ENCODE data around the gene CHMP4B.

Gene CHMP4B

DNA sequence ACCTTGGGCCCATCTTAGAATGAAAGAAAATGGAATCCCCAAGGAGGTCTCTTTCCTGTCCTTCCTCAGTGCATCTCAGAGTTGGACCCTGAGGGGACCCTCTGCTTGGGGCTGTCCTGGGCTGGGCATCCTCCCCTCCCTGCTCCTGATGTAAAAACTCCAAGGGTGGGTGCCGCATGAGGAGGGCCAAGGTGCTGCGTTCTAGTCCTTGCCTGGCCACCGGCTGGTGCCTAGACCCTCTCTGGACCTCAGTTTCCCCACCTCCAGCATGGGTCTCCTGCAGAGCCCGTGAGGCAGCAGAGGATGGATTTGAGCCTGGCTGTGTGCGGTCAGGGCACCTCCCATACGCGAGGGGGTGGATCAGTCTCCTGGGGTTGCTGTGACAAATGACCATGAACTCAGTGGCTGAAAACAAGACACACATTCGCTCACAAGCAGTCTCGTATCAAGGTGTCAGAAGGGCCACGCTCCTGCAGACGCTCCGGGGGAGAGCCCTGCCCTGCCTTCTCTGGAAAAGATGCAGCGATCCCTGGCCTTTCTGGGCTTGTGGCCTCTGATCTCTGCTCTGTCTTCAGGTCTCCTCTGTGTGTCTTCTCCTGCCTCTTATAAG, 54.7 kb downstream of the CHMP4B start:
- no peak for DNase-seq

DNA sequence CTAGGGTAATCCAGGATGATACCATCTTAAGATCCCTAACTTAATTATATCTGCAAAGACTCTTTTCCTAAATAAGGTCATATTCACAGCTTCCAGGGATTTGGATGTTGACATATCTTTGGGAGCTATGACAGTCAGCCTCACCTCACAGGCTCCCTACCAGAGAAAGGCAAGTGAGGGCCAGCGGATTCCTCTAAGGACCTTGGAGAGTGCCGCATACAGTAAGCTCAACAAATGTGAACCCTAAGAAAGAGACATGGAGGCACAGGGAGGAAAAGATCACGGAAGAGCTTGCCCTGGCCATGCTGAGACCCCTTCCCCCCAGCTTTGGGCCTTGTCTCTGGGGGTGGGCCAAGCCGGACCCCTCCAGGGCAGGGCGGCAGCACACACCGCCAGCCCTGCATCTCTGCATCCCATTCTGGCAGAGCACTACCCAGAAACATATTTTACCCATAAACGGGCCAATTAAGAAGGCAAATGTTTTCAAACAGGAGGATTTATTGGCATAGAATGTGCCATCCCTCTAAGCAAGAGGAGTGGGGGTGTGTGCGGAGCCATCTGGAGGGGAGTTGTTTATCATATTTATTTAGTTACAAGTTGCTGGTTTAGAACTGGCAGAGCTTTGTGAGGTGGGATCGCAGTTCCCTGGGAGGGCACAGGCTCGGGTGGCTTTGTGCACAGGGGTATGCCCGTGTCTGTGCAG, 55.4 kb downstream of the CHMP4B start:
- DNase-seq, result no peak

DNA sequence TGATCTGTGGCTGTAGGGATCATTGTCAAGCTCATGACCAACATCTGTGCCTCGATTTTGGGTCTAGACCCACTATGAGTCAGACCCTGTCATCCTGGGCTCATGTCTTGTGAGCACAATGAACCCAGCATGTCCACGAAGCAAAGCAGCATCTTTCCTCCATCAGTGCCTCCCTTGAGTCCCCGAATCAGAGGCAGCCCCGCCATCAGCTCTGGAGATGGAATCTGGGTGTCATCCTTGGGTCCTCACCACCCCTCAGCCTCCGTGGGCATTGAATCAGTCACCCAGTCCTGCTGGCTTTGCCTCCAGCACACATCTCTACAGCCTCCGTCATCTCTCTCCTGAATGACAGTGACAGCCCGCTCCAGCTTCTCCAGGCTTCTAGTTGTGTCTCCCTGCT, 56.9 kb downstream of the CHMP4B start:
- DNase-seq, result no peak

DNA sequence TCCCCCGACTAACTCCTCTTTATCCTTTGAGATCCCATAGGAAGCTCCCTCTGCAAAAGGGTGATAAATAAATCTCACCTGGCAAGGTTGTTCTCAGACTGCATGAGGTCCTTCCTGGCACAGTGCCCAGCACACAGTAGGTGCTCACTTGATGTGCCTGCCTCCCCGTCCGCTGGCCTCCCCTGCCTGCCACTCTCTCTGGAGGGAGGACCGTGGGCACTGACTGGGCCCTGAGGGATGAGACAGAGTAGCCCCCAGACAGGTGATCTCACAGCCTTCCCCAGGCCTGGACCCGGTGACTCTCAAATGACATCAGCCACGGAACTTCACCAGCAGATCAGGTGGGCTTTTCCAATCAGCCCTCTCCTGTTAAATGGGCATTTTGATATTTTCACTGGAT, 57.4 kb downstream of the CHMP4B start:
- no peak for DNase-seq

DNA sequence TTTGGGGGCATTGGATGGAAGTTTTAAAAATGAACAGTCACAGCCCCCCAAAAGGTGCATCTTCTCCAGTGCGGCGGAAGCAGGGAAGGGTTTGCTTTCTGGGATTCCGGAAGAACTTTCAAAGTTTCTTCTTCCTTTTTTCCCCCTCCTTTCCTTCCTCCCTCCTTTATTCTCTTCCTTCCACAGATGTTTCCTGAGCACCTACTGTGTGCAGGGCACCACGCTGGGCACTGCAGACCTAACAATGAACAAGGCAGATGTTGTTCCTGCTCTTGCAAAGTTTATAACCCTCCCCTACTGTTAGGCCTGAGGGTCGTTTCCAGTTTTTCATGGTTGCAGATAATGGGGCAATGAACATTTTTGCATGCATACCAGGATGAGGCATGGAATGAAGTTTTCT, 58.1 kb downstream of the CHMP4B start:
- DNase-seq, result no peak

DNA sequence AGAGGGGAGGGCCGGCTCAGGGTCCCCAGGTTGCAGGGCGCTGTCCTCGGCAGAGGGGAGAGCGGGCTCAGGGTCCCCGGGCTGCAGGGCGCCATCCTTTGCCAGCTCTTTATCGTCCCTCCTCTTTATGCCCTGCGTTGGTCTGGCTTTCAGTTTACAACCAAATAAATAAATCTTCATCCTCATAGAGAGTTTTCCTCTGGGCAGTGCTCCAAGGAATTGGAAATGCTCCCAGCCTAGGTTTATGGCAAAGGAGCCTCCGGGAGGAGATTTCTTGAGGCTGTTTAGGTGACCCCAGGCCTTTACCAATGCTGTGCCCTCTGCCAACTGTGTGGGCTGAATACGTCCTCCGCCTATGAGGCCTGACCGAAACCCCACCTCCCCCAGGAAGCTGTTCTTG, 60.2 kb downstream of the CHMP4B start:
- no peak for DNase-seq

DNA sequence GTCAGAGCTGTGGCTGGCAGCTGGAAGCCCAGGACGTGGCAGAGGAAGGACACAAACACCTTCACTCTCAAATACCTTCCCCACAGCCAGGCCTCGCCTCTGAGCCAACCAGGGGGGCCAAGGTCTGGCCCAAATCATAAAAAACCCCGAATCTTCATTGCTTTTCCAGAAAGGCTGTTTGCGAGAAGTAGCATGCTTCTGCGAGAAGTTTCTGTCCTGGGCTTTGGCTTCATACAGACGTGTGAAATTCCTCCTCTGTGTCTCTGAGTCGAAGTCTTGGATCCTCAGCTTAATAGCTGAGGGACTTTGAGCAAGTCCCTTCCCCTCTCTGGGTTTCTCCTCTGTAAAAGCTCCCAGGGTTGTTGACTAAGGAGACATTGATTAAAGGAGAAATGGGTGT, 63.0 kb downstream of the CHMP4B start:
- DNase-seq, result no peak

DNA sequence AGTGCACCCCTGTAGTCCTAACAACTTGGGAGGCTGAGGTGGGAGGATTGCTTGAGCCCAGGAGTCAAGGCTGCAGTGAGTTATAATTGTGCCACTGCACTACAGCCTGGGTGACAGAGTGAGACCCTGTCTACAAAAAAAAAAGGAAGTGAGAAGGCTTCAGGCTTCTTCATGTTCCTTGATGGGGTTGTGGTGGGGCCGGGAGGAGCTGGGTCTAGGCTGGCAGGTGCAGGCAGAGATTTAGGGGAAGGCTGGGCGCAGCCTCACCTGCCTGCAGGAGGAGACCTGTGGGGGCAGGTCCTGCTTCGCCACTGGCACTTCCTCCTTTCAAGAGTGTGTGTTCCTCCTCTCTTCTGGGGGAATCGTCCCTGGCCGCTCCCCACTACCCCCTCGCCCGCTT, 63.9 kb downstream of the CHMP4B start:
- no peak for DNase-seq

DNA sequence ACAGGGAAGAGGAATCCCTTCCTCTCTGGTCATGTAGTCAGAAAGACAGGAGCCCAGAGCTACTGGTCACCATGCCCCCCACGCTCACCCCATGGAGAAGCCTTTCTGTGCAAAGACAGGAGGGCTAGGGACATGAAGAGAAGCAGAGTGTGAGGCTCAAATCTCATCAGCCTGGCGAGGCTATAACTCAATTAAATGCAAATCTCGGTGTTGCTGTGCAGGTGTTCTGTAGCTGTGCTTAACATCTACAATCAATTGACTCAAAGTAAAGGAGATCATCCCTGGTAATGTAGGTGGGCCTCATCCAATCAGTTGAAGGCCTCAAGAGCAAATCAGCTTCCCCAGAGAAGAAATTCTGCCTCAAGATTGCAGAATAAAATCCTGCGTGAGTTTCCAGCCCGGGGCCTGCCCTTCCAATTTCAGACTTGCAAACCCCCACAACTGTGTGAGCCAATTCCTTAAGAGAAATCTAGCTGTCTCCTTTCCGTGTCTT, 64.4 kb downstream of the CHMP4B start:
- DNase-seq, result no peak

DNA sequence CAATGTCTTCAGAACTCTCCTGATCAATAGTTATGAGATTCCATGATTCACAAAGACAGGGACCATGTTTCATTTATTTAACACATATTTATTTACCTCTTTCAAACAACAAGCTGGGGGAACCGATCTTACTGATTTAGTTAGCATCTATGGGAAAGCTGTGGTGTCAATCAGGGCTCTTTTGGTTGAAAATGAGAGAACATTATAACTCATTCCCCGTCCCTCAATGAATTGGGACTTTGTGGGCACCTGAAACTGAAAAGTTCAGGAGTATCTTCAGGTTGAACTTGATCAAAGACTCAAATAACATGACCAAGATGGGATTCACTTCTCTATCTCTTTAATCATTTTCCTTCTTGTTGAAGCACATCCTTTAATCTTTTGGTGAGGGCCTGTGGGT, 67.4 kb downstream of the CHMP4B start:
- DNase-seq, result no peak

DNA sequence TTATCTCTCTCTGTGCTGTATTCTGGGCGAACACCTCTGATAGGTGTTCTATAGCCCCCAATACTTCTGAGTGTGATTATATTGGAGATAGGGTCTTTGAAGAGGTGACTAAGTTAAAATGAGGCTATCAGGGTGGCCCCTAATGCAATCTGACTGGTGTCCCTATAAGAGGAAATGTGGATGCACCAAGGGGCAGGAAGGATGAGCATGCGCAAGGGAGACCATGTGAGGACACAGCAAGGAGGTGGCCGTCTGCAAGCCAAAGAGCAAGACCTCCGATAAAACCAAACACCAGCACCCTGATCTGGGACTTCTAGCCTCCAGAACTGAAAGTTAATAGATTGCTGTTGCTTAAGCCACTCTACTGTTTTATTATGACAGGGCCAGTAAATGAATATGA, 69.2 kb downstream of the CHMP4B start:
- DNase-seq, result no peak

DNA sequence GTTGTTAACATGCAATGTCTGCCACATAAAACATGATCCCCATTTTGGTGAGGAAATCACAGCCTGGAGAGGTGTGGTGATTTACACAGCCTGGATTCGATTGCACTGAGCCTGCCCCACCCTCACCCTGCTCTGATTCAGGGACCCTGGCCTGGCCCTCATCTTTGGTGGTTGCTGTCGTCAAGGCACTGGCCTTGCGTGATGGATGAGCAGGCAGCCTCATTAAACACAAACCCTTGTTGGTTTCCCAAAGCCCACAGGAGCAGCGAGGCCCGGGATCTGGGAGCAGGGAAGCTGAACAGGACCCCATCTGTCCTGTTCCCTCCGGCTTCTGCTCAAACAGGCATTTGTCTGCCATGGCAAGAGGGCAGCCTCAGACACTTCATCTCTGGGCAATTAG, 70.8 kb downstream of the CHMP4B start:
- DNase-seq, result no peak

DNA sequence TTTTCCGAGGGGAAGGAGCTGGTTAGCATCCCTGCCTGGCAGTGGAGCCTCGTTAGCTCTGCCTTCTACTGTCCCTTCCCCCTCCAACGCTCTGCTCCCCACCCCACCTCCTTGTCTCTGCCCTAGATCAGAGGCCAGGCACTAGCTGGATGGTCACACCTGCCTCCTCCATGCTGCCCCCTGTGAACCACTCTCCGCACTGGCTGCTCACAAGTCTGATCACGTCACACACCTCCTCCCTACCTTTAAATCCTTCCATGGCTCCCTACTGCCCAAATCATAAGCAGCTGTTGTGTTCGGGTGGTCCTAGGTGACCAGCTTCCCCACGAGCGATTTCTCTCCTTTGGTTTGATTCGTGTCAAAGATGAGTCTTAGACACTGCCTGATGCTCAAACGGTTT, 71.3 kb downstream of the CHMP4B start:
- no peak for DNase-seq

DNA sequence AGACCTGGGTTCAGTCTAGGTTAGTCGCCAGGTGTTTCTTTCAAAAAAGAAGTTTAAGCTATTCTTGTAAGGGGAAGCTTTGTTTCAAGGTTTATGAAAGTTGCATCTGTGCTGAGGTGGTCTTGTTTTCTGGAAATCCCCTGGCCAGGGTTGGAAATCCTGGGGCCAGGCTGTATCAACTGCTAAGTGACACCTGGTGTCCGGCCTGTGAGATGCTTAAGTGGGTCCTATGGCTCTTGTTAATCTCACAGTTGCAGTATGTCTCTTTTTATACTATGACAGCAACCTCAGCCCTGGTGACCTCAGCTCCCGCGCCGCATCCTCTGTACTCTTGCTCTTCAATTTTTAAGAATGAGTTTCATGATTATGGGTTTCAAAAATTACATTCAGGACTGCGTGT, 72.0 kb downstream of the CHMP4B start:
- DNase-seq, result no peak

DNA sequence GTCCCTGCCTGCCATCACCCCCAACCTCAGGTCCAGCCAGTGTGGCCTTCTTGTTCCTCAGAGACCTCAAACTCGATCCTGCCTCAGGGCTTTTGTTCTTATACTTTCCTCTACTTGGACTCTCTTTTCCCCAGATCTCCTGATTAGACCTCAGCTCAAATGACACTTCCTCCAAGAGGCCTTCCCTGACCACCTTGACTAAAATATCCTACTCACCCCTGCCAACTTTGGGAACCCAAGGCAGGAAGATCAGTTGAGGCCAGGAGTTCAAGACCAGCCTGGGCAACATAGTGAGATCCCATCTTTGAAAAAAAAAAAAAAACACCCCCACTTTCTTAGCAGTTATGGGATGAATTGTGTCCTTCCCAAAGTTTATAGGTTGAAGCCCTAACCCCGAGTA, 73.5 kb downstream of the CHMP4B start:
- no peak for DNase-seq

DNA sequence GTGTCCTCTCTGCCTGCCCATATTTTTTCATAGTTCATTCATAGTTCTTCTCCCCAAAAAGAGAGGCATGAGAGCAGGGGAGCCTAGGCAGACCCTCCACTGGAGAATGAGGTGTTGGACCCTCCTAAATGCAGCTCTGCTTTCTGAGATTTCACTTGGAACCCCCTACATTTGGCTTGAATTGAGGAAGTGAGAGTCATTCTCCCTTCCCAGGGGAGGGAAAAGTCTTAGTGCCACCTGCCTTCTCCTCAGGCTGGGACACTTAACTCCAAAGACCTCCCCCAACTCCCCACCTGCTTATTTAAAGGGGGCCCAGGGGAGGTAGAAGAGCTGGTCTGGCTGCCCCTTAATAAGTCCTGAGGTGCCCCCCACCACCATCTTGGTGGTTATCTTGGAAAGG, 78.2 kb downstream of the CHMP4B start:
- no peak for DNase-seq

DNA sequence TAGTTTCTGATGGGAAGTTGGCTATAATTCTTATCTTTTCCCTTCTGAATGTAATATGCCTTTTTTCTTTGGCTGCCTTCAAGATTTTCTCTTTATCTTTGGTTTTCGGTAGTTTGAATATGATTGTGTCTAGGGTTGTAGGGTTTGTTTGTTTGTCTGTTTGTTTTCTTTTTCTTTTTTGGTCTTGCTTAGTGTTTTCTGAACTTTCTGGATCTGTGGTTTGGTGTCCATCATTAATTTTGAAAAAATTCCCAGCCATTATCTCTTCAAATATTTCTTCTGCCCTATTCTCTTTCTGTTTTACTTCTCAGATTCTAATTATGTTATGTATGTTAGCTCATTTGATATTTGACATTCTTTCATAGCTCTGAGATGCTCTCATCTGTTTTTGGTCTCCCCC, 79.4 kb downstream of the CHMP4B start:
- DNase-seq, result no peak

DNA sequence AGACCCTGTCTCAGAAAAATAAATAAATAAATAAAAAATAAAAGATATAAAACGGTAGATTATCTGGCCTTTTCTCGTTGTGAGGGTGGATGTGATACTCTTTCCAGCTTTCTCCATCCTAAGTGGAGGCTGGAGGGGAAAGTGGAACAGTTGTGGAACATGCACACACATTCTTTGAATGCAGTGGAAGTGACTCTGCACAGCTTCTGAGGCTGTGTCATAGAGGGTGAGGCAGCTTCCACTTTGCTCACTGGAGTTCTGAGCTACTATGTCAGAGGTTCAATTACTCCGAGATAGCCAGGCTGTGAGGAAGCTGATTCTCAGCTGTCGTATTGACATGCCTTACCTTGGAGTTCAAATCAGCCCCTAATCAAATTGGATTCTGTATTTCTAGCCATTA, 82.2 kb downstream of the CHMP4B start:
- DNase-seq, result no peak

DNA sequence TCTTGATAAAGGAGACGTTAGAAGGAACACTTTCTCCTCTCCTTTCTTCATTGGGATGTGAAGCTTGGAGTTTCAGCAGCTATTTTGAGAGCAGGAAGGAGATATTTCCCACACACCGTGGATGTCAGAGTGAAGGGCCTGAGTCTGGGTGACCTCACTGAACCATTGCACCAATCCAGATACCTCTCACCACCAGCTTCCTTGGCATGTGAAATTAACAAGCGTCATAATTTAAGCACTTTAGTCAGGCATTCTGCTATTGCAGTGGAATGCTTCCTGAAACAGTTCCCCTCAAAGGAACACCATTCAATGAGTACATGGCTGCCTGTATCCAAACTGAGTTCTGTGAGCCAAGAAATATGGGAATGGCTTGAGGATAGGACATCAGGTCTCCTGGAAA, 83.7 kb downstream of the CHMP4B start:
- no peak for DNase-seq

DNA sequence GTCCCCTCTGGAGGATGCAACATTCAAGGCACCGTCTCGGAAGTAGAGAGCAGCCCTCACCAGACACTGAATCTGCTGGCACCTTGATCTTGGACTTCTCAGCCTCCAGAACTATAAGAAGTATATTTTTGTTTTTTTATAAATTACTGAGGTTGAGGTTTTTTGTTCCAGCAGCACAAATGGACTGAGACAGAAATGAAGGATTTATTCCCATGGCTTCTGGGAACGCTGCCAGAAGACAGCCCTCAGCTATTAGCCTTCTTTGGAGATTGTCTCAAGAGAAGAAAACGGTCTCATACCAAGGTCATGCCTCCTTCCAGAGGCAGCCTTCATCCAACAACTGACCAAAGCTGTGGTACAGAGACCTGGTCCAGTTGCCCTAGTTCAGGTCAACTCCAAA, 85.4 kb downstream of the CHMP4B start:
- no peak for DNase-seq

DNA sequence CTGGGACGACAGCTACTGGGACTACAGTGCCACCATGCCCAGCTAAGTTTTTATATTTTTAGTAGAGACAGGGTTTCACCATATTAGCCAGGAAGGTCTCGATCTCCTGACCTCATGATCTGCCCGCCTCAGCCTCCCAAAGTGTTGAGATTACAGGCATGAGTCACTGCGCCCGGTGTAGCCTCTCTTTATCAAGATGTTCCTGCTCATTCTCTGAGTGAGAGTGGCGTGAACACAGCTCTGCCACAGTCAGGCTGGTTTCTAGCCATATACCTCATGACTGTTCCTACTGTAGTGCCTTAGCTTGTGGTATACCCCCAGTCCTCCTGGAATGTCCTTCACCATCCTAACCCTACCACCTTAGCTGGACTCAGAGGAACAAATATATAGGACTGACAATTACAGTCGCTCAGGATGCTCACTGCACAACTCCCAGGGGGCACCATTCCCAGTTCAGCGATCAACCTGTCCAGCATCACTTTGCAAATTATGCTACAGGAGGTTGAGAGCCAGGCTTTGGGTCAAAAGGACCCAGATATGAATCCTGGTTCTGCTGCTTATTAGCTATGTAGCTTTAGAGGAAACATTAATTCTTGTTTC, 86.3 kb downstream of the CHMP4B start:
- no peak for DNase-seq

DNA sequence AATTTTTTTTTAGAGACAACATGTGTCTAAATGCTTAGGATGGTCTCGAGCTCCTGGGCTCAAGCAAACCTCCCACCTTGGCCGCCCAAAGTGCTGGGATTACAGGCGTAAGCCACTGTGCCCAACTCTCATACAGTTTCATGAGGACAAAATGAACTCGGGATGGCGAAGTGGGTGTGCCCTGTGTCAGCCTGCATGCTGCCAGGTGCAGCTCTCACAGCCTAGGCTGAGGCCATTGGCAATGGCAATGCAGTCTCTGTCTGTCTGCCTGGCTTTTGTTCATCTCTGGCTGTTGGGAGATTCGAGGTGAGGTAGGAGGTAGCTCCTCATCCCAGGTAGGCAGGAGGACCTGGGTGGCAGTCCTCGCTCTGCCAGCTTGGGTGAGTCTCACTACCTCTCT, 88.0 kb downstream of the CHMP4B start:
- no peak for DNase-seq

DNA sequence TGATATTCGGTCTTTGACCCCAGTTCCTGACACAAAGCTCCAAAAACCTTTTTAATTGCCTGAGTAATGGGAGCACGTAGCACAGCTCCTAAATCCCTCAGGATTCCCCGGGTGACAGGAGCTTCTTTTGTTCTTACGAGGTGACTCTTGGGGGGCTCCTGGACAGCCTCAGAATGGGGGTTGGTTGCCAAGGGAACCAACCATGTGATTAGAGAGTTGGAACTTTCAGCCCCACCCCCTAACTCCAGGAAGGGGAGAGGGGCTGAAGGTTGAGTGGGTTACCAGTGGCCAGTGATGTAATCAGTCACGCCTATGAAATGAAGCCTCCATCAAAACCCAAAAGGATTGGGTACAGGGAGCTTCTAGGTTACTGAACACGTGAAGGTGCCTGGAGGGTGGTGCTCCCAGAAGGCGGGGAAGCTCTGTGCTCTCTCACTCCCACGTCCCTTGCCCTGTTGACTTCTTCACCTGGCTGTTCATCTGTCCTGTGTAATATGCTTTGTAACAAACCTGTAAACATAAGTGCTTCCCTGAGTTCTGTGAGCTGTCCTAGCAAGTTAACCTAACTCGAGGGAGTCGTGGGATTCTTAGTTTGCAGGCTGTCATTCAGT, 89.5 kb downstream of the CHMP4B start:
- no peak for DNase-seq

DNA sequence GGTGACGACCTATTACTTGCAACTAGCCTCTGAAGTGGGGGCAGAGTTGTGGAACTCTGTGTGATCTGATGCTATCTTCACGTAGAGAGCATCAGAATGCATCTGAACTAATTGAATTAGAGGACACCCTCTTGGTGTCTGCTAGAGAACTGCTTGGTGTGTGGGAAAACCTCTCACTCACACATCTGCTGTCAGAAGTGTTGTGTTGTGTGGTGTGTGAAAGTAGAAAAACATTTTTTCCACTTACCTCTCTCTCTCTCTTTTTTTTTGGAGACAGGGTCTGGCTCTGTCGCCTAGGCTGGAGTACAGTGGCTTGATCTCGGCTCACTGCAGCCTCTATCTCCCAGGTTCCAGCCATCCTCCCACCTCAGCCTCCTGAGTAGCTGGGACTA, 90.0 kb downstream of the CHMP4B start:
- no peak for DNase-seq
